ENCODE measurements around the gene IL1RAPL2.

GRCh38 chrX:104647084-104647483 lies 81.1 kb downstream of the IL1RAPL2 start:
- no peak for TF ChIP-seq CTCF (tag by site-specific recombination; IDR thresholded peaks at IDR 0.05)
- no peak for TF ChIP-seq ZNF169 (tag by site-specific recombination; IDR thresholded peaks at IDR 0.05)

All from HEK293 (cell line).